Large intestine (tissue), 3 donors: Measurements from ENCODE around the gene SLCO4A1. TPM values are rescaled to one million over a fixed set of nuclear protein-coding genes. Genes with fewer than 3 reads are reported as not detected.

Experiments
- DNase-seq, 2 donors: peaks; one replicate each; pipeline versions ENCODE4 v3.0.0 to v3.0.0-alpha.2; 2013
- H3K27ac ChIP-seq: one replicate; pipeline ENCODE4 v1.5.1; 2013; ENCODE audit warnings: low read length
- H3K27me3 ChIP-seq: 2 replicates; pipeline ENCODE4 v1.6.1; 2013; ENCODE audit warnings: low read length; ENCODE audit not compliant: control insufficient read depth, insufficient read depth
- H3K36me3 ChIP-seq: 2 replicates; pipeline ENCODE4 v1.6.1; 2013; ENCODE audit warnings: low read length; ENCODE audit not compliant: control insufficient read depth, insufficient read depth
- H3K4me1 ChIP-seq: one replicate; pipeline ENCODE4 v1.6.1; 2013; ENCODE audit warnings: low read length; ENCODE audit not compliant: control insufficient read depth, insufficient read depth
- H3K4me3 ChIP-seq: one replicate; pipeline ENCODE4 v1.5.1; 2013; ENCODE audit warnings: low read length
- H3K9me3 ChIP-seq: one replicate; pipeline ENCODE4 v1.6.1; 2013; ENCODE audit warnings: mild to moderate bottlenecking, low read depth, low read length, moderate library complexity; ENCODE audit not compliant: control insufficient read depth
- WGBS: methylation state at CpG from one replicate; pipeline ENCODE4 v1.1.5; 2013; ENCODE audit warnings: low lambda C conversion rate; ENCODE audit not compliant: insufficient coverage; 5-methylcytosine and 5-hydroxymethylcytosine counted together
- polyA plus RNA-seq: library from polyadenylated mRNA; unstranded; fragments of 120-200 nt; gene quantifications from one replicate; pipeline ENCODE4 v1.2.1, GENCODE V29; 2013

Gene SLCO4A1
- polyA plus RNA-seq, 1 donor = 1.4 TPM

- Histone ChIP-seq H3K4me1 (no peaks in the 10 kb centered on the region), H3K9me3 (peaks cover 8% of the 10 kb centered on the region), H3K27ac (no peak overlapping the region), H3K36me3 (no peaks in the 10 kb centered on the region), H3K27me3 (peaks cover 49% of the 10 kb centered on the region), H3K4me3 (no peak overlapping the region)
- DNase-seq = no peak
- WGBS = no CpG with 5 or more reads among the region's 34 CpGs
These were observed 42.8 kb upstream of the SLCO4A1 start for GRCh38 chr20:62599216-62600110.

DNA sequence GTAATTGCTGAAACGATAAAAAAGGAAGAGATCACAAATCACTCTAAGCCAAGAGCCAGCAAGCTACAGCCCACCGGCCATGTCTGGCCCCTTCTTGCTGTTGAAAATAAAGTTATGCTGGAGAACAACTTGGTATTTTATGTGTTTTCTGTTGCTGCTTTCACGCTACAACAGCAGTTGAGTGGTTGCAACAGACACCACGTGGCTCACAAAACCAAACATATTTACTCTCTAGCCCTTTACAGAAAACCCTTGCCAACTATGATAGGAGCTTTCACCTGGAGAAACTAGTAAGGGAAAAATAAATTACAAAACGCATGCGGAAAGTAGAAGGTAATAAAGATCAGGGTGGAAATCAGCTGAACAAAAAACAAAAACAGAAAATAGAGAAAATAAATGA, 41.1 kb upstream of the SLCO4A1 start:
- H3K36me3 ChIP-seq = no peaks in the 10 kb centered on the region
- WGBS = 88% methylated on average over 2 of the region's 6 CpGs
- DNase-seq = no peak
- H3K27ac ChIP-seq = no peak overlapping the region
- H3K4me1 ChIP-seq = peaks cover 3% of the 10 kb centered on the region
- peaks cover 5% of the 10 kb centered on the region for H3K9me3 ChIP-seq
- no peak overlapping the region for H3K4me3 ChIP-seq
- peaks cover 44% of the 10 kb centered on the region for H3K27me3 ChIP-seq

- Histone ChIP-seq H3K4me3 (no peak overlapping the region), H3K27ac (no peak overlapping the region), H3K36me3 (no peaks in the 10 kb centered on the region), H3K27me3 (peaks cover 42% of the 10 kb centered on the region), H3K9me3 (peaks cover 5% of the 10 kb centered on the region), H3K4me1 (peaks cover 7% of the 10 kb centered on the region)
- no CpG with 5 or more reads among the region's 3 CpGs for WGBS
- DNase-seq = no peak
These were observed 40.6 kb upstream of the SLCO4A1 start for GRCh38 chr20:62601714-62602113.

DNA sequence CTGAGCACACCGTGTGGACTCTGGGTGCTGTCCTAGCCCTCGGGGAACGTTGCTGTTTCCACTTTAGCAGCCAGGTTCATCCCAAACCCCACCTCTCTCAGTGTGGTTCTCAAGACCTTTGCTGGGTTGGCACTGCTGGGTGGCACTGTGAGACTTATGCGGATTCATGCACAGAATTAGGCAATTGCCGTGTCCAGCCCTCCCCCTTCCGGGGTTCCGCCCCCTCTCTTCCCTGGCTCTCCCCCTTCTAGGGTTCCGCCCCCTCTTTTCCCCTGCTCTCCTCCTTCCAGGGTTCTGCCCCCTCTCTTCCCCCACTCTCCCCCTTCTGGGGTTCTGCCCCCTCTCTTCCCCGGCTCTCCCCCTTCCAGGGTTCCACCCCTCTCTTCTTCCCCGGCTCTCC, 39.8 kb upstream of the SLCO4A1 start:
- Histone ChIP-seq H3K4me3 (no peak overlapping the region), H3K27me3 (peaks cover 40% of the 10 kb centered on the region), H3K9me3 (peaks cover 5% of the 10 kb centered on the region), H3K36me3 (no peaks in the 10 kb centered on the region), H3K4me1 (peaks cover 7% of the 10 kb centered on the region), H3K27ac (no peak overlapping the region)
- no peak for DNase-seq
- WGBS = no CpG with 5 or more reads among the region's 10 CpGs

- no peak overlapping the region for H3K4me3 ChIP-seq
- DNase-seq = peak in 1 of 2 donors; percentile 9
- H3K36me3 ChIP-seq = no peaks in the 10 kb centered on the region
- no CpG with 5 or more reads among the region's 26 CpGs for WGBS
- H3K4me1 ChIP-seq = peaks cover 7% of the 10 kb centered on the region
- H3K9me3 ChIP-seq = peaks cover 5% of the 10 kb centered on the region
- no peak overlapping the region for H3K27ac ChIP-seq
- peaks cover 37% of the 10 kb centered on the region for H3K27me3 ChIP-seq
These were observed 39.0 kb upstream of the SLCO4A1 start for GRCh38 chr20:62603021-62603906.

DNA sequence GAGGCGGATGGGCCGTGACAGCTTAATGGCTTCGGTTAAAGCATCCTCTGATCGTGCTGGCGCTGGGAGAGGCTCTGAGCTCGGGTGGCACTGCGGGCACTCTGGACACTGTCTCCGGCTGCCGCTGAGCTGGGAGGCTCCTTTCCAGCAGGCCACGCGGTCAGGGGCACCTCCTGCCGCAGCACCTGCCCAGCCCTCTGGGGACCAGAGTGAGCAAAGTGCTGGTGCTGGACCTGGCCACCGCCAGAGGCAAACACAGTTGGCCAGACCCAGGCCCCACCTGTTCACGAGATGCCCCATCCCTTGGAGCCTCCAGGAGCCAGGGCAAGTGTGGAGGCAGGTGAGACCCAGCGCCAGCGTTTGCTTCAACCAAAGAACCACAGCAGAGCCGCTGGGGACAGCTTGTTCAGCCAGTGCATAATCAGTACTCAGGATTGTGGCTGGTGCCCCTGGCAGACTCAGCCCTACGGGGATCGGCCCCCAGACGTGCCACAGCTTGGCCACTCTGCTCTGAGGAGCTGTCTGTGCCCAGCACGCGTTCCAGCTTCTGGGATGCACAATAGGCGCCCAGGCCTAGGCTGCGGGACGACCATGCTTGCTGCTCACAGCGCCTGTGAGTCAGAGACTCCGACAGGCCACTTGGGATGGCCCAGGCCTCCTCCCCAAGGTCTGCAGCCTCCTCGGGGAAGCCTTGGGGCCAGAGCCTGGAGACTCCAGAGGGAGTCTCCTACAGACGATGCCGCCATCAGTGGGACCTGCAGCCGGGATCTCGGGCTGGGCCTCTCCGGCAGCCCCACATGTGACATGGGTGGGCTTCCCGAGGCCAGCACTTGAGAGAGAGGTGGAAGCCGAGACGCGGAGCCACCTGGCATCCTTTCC, 38.2 kb upstream of the SLCO4A1 start:
- H3K27ac ChIP-seq = no peak overlapping the region
- no CpG with 5 or more reads among the region's 37 CpGs for WGBS
- H3K4me3 ChIP-seq = no peak overlapping the region
- DNase-seq = no peak
- H3K27me3 ChIP-seq = peaks cover 37% of the 10 kb centered on the region
- no peaks in the 10 kb centered on the region for H3K36me3 ChIP-seq
- peaks cover 7% of the 10 kb centered on the region for H3K4me1 ChIP-seq
- H3K9me3 ChIP-seq = no peaks in the 10 kb centered on the region

GRCh38 chr20:62604796-62605195, 37.5 kb upstream of the SLCO4A1 start:
- no CpG with 5 or more reads among the region's 9 CpGs for WGBS
- peaks cover 44% of the 10 kb centered on the region for H3K27me3 ChIP-seq
- H3K4me1 ChIP-seq = peaks cover 7% of the 10 kb centered on the region

DNA sequence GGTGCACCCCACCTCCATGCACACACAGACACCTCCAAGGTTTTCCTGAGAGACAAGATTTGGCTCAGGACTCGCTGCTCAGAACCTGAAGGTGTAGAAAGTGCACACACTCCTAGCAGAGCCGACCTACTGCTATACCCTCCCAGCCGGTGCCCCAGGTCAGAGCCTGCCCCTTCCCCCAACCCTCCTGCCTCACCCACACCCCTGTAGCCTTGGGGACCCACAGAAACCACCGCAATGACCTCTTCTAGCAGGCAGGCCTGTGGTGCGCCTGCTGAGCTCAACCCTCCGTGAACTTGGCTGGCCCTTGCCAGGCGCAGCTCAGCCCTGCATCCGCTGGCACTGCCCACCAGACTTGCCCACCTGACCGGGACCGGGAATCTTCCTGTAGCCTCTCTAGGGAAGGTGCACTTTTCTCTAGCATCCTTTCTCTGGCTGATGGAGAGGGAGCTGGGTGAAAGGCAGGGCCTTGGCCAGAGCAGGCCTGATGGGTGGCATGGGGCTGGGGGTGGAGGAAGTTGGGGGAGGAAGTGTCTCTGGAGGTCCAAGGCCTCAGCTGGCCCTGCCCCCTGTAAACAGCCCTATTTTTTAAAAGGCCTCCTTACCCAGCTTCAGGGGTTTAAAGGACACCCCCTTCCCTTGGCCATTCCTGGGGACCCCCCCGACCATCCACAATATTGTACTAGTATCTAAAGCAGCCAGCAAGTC, 36.9 kb upstream of the SLCO4A1 start:
- Histone ChIP-seq H3K36me3 (no peaks in the 10 kb centered on the region), H3K4me3 (no peak overlapping the region), H3K9me3 (no peaks in the 10 kb centered on the region), H3K4me1 (peaks cover 7% of the 10 kb centered on the region), H3K27me3 (peaks cover 48% of the 10 kb centered on the region), H3K27ac (no peak overlapping the region)
- WGBS = no CpG with 5 or more reads among the region's 11 CpGs
- DNase-seq = no peak

More at GRCh38 chr20:62604796-62605195, 37.5 kb upstream of the SLCO4A1 start:
- DNase-seq = no peak
- Histone ChIP-seq H3K36me3 (no peaks in the 10 kb centered on the region), H3K4me3 (no peak overlapping the region), H3K9me3 (no peaks in the 10 kb centered on the region), H3K27ac (no peak overlapping the region)

- Histone ChIP-seq H3K9me3 (no peaks in the 10 kb centered on the region), H3K4me1 (peaks cover 7% of the 10 kb centered on the region), H3K36me3 (no peaks in the 10 kb centered on the region), H3K4me3 (no peak overlapping the region), H3K27ac (no peak overlapping the region), H3K27me3 (peaks cover 48% of the 10 kb centered on the region)
- WGBS = no CpG with 5 or more reads among the region's 6 CpGs
- DNase-seq = no peak
These were observed 36.3 kb upstream of the SLCO4A1 start for GRCh38 chr20:62606016-62606415.
